ENCODE data around the gene POU5F1.
"Not testable (repeated sequence)": the region's sequence is repeated elsewhere in the genome, so short reads cannot be mapped to it uniquely, and the experiment has no call there.

The POU5F1 gene

GRCh38 chr6:31190488-31190887, 20.0 kb upstream of the POU5F1 start:
- no peak for DNase-seq

GRCh38 chr6:31189223-31189622, 18.7 kb upstream of the POU5F1 start:
- DNase-seq, result not testable (repeated sequence)

DNA sequence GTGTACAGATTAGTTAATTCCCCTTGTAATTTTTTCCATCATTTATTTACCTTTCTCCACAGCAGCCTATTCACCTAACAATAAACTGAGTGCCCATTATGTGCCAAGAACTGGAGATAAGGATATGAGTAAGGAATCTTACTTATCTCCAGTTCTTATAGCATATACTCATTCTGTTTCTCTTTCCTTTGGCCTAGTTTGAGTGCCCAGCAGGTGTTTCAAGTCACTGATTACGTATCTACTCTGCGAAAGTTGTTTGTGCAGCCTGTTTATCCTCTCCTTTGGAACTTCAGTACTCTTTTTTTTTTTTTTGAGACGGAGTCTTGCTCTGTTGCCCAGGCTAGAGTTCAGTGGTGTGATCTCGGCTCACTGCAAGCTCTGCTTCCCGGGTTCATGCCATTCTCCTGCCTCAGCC, 17.3 kb upstream of the POU5F1 start:
- DNase-seq, result no peak

- no peak for DNase-seq
Measured at GRCh38 chr6:31186052-31186734, 15.7 kb upstream of the POU5F1 start.

DNA sequence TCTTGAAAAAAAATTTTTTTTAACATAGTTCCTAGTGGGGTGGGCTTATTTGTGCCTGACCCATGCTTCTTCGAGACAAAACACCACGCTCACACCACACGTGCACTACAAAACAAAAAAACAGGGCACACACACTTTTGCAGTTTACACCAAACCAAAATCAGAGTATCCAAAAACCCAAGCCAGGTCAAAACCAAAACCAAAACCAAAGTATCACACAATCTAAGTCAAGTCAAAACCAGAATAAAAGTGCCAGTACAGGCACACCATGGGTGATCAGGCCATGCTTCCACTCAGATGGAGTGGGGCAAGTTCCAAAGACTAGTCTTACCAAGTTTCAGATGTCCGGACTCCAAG, 15.2 kb upstream of the POU5F1 start:
- DNase-seq, result not testable (repeated sequence)

GRCh38 chr6:31183859-31184258, 13.4 kb upstream of the POU5F1 start:
- not testable (repeated sequence) for DNase-seq

GRCh38 chr6:31183287-31183686, 12.8 kb upstream of the POU5F1 start:
- DNase-seq, result not testable (repeated sequence)

- DNase-seq, result no peak
Measured at GRCh38 chr6:31180500-31180899, 10.0 kb upstream of the POU5F1 start.

DNA sequence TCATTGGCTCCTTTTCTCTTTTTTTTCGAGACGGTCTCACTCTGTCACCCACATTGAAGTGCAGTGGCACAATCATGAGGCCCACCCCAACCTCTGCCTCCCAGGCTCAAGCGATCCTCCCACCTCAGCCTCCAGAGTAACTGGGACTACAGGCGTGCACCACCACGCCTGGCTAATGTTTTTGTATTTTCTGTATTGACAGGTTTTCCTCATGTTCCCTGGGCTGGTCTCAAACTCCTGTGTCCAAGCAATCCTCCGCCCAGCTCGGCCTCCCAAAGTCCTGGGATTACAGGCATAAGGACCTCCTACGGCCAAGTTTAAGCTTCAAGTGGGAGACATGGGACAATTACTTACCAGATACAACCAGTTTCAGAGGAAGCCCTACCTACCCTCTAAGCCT, 9.4 kb upstream of the POU5F1 start:
- no peak for DNase-seq

DNA sequence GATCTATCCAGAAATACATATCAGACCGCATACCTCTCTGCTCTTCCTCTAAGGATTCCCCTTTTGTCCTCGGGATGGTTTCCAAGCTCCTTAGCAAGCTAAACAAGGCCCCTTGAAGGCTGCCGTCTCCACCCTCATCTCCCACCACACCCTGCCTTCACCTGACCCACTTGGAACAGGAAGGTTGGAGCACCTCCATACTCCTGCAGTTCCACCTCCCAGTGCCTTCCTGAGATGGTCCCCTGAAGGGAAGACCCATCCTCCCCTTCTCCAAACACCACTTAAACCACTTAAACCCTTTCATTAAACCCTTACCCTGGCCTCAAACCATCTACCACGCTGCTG, 8.5 kb upstream of the POU5F1 start:
- no peak for DNase-seq

GRCh38 chr6:31178143-31179041, 7.9 kb upstream of the POU5F1 start:
- no peak for DNase-seq

DNA sequence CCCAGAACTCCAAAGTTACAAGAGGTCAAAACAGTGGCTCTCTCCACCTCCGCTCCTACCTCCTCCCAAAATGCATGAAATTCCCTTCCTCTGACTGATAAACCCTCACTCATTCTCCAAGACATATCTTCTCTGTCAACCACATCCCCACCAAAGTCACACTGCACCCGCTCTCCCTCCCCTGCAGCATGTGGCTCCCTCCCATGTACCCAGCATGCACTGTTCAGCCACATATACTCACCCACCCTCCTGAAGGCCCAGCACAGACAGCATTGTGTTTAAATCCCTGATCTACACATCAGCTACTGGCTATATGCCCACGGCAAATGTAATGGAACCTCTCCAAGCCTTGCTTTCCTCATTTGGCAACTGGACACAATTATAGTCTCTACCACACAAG, 5.5 kb upstream of the POU5F1 start:
- DNase-seq, result no peak

DNA sequence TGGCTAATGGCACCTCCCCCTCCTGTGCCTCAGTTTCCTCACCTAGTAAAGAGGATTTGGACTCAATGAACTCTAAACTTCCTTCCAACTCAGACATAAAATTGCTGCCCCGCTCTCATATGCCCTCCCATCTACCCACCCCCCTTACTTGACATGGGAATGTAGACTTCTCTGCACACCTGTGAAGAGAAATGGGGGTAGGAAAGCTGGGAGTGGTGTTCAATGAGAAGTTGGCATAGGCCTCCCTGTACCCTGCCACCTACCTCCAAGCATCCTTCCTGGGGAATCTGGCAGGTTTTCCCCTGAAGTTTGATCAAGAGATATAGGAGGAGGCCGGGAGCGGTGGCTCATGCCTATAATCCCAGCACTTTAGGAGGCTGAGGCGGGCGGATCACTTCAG, 3.9 kb upstream of the POU5F1 start:
- no peak for DNase-seq

DNA sequence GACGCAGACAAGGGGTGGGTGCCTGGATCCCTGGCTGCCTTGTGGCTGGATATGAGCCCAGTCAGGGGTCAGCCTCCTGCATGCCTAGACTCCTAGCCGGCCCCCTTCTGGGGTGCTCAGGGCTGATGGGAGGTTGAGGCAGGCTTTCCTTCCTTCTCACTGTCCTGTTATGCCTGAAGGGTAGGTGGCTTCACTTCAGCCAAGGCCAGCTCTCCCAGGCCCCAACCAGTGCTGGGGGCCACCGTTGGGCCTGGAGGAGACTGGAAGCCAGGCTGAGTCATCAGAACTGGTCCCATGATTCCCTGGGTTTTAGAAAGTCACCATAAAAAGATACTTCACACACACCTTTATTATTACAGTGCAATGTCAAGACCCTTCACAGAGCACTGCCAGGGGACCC, 2.9 kb upstream of the POU5F1 start:
- no peak for DNase-seq

- no peak for DNase-seq
Measured at GRCh38 chr6:31172973-31173384, 2.5 kb upstream of the POU5F1 start.

DNA sequence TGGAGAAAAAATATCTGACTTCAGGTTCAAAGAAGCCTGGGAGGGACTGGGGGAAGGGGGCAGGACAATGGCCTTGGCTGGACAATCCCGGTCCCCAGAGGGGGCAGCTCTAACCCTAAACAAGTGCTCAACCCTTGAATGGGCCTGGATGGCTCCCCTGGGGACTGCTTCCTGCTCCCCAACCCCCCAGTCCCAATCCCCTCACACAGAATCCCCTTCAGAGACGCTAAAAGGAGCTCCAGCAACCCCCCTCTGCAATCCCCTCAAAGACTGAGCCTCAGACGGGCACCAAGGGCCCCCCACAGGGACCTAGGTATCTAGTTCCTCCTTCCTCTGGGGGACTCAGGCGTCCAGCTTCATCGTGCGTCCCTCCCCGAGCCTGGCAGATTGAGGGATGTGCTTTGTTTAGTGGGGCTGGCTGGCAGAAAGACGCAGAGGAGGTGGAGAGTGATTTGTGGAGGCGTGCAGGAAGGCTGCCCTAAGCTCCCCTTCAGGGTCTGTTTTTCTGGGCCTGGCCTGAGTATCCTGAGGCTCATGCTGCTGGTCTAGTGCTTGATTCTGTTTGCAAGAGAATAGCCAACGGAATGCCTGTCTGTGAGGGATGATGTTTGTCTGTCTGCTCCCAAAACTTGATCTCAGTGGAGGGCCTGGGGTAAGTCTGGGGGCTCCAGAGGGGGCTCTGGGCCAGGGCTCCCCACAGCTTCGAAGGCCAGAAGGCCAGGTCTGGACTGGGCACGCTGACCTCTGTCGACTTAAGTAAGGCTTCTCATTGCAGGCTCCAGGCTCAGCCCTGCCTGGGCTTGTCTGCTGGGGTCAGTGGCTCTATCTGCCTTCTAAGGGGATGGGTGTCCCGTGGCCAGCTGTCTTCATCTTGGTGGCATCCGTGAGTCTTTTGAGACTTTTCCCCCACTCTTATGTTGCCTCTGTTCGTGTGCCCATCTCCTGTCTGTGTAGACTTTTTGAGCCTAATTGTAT, 1.7 kb upstream of the POU5F1 start:
- DNase-seq, result no peak

GRCh38 chr6:31170987-31171671, 647 bp upstream of the POU5F1 start:
- DNase-seq, result no peak

DNA sequence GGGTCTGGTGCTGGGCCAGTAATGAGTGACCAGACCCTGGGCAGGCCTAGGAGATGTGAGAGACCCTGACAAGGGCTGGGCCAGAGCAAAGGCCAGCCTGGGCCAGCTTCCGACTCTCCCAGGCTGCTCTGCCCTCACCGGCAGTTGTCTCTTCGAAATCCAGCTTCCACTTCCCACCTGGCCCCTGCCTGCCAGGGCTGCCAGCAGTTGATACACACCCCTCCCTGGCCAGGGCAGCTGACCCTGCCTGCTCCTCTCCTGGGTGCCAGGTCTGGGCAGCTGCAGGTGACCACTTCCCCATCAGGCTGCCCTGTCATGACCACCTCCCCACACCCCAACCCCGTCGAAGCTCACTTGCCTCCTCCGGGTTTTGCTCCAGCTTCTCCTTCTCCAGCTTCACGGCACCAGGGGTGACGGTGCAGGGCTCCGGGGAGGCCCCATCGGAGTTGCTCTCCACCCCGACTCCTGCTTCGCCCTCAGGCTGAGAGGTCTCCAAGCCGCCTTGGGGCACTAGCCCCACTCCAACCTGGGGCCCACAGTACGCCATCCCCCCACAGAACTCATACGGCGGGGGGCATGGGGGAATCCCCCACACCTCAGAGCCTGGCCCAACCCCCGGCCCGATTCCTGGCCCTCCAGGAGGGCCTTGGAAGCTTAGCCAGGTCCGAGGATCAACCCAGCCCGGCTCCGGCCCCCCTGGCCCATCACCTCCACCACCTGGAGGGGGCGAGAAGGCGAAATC, 453 bp downstream of the POU5F1 start:
- DNase-seq, result not testable (repeated sequence)

DNA sequence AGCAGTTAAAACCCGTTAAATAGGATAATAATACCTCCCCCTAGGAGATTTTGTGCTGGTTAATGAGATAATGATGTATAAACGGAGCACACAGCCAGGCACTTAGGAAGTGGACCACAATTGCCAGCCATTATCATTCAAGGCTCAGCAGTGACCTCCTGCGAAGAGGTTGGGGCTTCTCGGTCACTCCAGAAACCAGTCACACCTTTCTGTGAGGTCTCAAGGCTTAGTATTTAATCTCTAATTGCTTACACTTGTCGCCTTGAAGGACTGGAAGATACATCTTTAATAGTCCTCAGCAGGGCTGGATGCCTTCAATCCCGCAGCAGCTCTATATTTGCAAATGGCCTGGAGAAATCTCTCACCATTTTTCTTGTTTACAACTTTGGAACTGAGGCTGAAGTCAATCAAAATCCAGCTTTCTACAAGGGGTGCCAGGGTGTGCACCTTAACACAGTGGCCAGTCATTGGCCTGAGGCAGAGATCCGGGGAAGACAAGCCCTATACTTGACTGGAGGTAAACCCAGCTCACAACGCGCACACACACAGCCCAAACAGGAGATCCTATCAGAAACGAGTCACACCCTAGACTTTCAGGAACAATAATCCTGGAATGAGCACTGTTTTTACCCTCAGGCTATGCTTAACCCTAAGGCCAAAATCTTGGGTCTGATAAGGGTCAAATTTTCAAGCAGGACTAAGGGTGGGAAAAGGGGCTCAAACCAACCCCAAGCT, 1.2 kb downstream of the POU5F1 start:
- no peak for DNase-seq

GRCh38 chr6:31168606-31169005, 1.9 kb downstream of the POU5F1 start:
- no peak for DNase-seq

- no peak for DNase-seq
Measured at GRCh38 chr6:31165986-31166385, 4.5 kb downstream of the POU5F1 start.

Data from right forelimb (tissue), 1 donor.